Medulla oblongata (tissue), 1 donor: Measurements from ENCODE around the gene SRP9.
"Not testable (repeated sequence)": the region's sequence is repeated elsewhere in the genome, so short reads cannot be mapped to it uniquely, and the experiment has no call there.

Source experiments
- DNase-seq: peaks from one replicate; pipeline ENCODE4 v3.0.0-alpha.2; 2015; ENCODE audit errors: extremely low spot score

Gene SRP9

DNA sequence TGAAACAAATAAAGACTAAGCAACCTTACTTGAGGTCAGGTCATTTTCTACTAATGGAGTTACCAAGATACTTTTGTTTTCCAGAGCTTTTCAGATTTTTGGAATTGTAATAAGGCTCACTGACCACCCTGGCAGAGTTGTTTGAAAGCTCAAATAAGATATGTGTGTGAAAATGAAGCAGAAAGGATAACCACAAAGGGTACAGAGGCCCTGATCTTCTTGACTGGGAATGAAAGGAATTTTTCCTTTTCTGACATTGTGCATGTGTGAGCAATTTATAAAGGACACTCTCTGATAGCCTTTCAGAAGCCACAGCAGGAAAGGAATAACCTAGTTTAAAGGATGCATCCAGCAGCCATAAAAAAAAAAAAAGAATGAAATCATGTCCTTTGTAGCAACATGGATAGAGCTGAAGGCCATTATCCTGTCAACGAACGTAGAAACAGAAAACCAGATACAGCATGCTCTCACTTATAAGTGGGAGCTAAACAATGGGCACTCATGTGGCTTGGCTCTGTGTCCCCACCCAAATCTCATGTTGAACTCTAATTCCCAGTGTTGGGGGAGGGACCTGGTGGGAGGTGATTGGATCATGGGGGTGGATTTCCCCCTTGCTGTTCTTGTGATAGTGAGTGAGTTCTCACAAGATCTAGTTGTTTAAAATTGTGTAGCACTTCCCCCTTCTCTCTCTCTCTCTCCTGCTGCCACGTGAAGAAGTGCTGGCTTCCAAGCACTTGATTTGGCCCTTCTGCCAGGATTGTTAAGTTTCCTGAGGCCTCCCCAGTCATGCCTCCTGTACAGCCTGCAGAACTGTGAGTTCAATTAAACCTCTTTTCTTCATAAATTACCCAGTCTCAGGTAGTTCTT, 3.1 kb upstream of the SRP9 start:
- no peak for DNase-seq

- DNase-seq: no peak
These were observed 1.3 kb upstream of the SRP9 start for GRCh38 chr1:225776294-225776693.

GRCh38 chr1:225777058-225777582, 506 bp upstream of the SRP9 start:
- DNase-seq: no peak

DNA sequence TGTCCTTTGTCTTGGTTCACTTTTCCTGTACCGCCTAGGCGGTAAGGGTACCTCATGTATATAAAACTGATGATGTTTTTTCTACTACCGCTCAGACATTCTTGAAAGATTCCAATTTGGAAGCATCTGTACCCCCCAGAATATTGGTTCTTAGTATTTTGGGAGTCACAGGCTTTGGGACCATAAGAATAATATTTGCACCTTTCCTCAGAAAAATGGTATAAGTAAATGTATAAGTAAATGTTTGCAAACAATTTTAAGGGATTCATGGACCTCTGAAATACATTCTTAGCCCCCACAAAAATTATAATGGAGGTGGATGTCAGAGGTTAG, 677 bp downstream of the SRP9 start:
- no peak for DNase-seq

GRCh38 chr1:225779165-225779564, 1.5 kb downstream of the SRP9 start:
- DNase-seq: not testable (repeated sequence)

GRCh38 chr1:225780134-225780533, 2.5 kb downstream of the SRP9 start:
- DNase-seq: no peak

- DNase-seq: no peak
These were observed 3.0 kb downstream of the SRP9 start for GRCh38 chr1:225780630-225781029.

DNA sequence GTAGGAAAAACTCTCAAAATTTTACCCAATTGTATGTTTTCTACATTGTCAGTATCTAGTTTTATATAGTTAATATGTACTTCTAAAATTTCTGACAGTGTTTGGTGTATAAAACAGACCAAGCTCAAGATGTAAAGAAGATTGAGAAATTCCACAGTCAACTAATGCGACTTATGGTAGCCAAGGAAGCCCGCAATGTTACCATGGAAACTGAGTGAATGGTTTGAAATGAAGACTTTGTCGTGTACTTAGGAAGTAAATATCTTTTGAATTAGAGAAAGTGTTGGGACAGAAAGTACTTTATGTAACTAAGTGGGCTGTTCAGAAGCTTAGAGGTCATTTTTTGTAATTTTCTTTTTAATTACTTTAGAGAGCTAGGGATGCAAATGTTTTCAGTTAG, 11.5 kb downstream of the SRP9 start:
- DNase-seq: not testable (repeated sequence)

GRCh38 chr1:225794954-225795353, 17.3 kb downstream of the SRP9 start:
- no peak for DNase-seq

DNA sequence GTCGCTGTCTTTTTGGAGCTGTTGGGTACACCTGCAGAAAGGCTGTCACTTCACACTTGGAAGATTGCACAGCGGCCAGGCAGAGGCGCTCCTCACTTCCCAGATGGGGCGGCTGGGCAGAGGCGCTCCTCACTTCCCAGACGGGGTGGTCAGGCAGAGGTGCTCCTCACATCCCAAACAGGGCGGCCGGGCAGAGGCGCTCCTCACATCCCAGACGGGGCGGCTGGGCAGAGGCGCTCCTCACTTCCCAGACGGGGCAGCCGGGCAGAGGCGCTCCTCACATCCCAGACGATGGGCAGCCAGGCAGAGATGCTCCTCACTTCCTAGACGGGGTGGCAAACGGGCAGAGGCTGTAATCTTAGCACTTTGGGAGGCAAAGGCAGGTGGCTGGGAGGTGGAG, 18.5 kb downstream of the SRP9 start:
- DNase-seq: not testable (repeated sequence)

GRCh38 chr1:225801146-225801545, 23.5 kb downstream of the SRP9 start:
- DNase-seq: not testable (repeated sequence)

DNA sequence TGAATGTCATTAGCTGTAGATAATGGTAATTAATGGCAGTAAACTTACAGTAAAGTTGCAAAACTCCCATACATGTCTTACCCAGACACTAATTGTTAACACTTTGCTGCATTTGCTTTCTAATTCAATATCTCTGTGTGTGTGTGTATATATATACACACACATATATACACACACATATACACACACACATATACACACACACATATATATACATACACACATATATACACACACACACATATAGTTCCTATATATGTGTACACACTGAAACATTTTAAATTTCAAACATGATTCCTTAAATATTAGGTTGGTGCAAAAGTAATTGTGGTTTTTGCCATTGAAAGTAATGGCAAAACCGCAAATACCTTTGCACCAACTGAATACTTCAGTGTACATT, 28.6 kb downstream of the SRP9 start:
- no peak for DNase-seq

DNA sequence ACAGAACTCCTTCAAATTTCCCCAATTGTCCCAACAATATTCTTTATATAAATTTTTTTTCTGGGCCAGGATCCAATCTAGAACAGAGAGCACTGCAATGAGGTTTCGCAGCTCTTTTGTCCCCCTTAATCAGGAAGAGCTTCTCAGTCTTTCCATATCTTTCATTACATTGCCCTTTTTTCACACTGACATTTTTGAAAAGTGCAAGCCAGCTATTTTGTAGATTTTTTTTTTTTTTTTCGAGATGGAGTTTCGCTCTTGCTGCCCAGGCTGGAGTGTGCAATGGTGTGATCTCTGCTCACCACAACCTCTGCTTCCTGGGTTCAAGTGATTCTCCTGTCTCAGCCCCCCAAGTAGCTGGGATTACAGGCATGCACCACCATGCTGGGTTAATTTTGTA, 29.1 kb downstream of the SRP9 start:
- DNase-seq: not testable (repeated sequence)

GRCh38 chr1:225808136-225808535, 30.5 kb downstream of the SRP9 start:
- no peak for DNase-seq

- DNase-seq: peak; percentile 89
These were observed 32.4 kb downstream of the SRP9 start, which contains the start of gene EPHX1 for GRCh38 chr1:225809842-225810578. TSS of gene EPHX1 (plus strand) at chr1:225810124. CDS start at chr1:225828730, 18,606 bp downstream.

DNA sequence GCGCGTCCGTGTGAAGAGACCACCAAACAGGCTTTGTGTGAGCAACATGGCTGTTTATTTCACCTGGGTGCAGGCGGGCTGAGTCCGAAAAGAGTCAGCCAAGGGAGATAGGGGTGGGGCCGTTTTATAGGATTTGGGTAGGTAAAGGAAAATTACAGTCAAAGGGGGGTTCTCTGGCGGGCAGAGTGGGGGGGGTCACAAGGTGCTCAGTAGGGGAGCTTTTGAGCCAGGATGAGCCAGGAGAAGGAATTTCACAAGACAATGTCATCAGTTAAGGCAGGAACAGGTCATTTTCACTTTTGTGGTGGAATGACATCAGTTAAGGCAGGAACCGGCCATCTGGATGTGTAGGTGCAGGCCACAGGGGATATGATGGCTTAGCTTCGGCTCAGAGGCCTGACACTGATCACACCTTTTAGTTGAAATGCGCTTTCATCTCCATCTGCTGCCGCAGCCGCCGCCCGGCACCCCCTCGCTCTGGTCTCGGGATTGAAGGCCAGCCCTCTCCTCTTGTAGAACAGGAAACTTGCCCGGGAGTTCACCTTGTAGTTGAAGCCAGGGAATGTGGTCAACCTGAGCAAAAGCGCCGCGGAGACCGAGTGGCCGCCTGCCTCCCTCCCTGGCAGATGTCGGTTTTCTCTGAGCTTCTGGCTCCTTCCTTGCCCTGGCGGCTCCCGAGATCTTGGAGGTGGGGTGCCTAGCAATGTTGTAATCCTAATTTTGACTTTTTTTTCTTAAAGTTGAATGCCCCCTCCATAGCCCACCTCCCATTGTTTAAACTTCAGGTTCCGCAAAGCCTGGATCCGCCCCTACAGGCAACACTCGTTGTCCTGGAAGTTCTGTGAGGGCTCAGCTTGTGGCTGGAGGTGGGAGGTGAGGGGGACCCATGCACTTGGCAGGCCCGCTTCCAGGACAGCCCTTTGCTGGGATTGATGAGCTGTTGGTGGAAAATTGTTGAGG, 33.2 kb downstream of the SRP9 start:
- peak; percentile 43 for DNase-seq

DNA sequence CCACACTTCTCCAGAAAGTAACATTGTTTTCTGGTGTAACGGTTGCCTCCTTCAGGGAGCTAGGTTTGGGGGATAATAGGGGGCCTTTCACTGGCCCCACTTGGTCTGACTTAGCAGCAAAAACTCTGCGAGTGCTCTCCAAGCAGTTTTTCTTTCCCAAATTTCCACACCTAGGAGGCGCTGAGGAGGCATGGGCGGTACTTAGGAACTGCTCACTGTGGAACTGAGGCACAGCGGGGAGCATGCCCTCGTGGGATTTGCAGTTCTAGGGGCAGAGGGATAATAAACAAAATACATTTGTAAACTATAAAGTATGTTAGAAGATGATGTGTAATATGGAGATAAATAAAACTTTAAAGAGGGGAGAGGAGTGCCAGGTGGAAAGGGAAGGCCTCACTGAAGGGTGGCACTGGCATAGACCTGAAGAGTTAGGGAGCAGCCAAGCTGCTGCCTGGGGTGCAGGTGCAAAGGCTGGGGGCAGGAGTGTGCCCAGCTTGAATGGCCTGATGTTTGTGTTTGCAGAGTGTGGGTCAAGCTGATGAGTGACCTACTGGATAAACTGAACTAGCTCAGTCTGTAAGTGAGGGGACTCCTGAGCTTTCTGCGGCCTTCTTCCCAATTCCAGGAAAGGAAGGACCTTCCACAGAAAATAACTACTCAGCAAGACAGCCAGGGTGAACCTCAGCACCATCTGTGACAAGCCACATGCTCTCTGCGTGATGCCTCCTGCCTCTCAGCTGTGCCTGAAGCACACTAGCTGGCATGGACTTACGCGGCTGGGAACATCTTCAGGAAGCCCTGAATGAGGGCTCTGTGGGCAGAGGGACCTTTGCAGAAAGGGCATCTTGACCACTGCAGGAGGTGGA, 34.2 kb downstream of the SRP9 start:
- peak; percentile 50 for DNase-seq

DNA sequence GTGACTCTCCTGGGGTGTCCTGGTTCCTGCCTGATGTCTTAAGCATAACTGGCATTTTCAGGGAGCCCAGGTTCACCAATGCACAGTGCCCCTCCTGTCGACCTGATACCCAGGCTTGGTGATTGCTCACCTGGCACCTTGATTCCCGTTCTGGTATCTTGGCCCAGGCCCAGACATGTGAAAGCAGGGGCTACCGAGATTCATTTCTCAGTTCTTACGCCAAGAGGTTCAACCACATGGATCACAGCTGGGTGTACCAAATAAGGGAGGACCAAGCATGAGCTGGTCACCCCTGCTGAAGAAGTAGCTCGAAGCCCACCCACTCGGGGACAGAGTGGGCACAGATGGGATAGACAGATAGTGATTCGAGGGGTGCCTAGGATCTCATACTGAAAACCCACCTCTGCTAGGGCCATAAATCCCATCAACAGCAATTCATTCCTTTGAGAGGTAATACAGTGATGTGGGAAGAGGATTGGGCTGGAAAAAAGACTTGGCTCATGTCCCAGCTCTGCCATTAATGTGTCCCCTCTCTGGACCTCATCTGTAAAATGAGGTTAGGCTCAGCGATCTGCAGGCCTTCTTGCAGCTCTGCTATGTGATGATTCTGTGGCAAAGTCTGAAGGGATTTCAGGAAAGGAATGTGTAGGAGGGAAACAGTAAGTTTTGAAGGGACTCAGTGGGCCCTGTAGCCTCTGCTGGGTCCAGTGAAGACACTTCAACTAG, 35.0 kb downstream of the SRP9 start:
- no peak for DNase-seq

- DNase-seq: peak; percentile 48
These were observed 35.8 kb downstream of the SRP9 start for GRCh38 chr1:225813214-225813964.
